ENCODE measurements around the gene RNPEP. TPM values are rescaled to one million over a fixed set of nuclear protein-coding genes. Genes with fewer than 3 reads are reported as not detected.

Gene RNPEP
- total RNA-seq, 1 experiment from 2014 or later, result 108 TPM

- CTCF ChIA-PET, result interaction anchor here (0.5 kb wide), 1 partner anchor 10 kb away, joined by 4 read pairs; no protein-coding TSS in a partner anchor
- peak overlapping the region; percentile 94 for H3K4me2 ChIP-seq
- no peak overlapping the region for H2AFZ ChIP-seq
- peak overlapping the region; percentile 86 for H3K4me3 ChIP-seq
- no peaks in the 10 kb centered on the region for H3K9me2 ChIP-seq (ENCODE audit: insufficient read depth)
- POLR2A ChIA-PET (ENCODE audit: unreplicated experiment), result interaction anchor here (0.7 to 1.3 kb wide), 2 partner anchors 19 to 60 kb away, joined by 6 to 9 read pairs; partner anchors contain the start of gene TIMM17A
- TF ChIP-seq CTCF (conservative IDR thresholded peaks at IDR 0.05), result no peak
- no peak for TF ChIP-seq EZH2 (IDR thresholded peaks at IDR 0.05; ENCODE audit: low read depth)
- peaks cover 68% of the 10 kb centered on the region for H3K79me2 ChIP-seq (ENCODE audit: low read depth)
- peaks cover 75% of the 10 kb centered on the region for H3K4me1 ChIP-seq (replicated peaks; ENCODE audit: insufficient read depth)
- no peak for DNase-seq
- peaks cover 62% of the 10 kb centered on the region for H4K20me1 ChIP-seq (ENCODE audit: insufficient read depth)
- H3K9me3 ChIP-seq (ENCODE audit: insufficient read depth, low read depth), result no peaks in the 10 kb centered on the region
- no peaks in the 10 kb centered on the region for H3K27me3 ChIP-seq (ENCODE audit: insufficient read depth, low read depth)
- peaks cover 56% of the 10 kb centered on the region for H3K36me3 ChIP-seq (ENCODE audit: low read depth)
- BruUV-seq (replicated peaks), result no TSS peak
- H3F3A ChIP-seq (ENCODE audit: insufficient read depth, low read depth), result peaks cover 79% of the 10 kb centered on the region
- intact Hi-C loops (cut with micrococcal nuclease; ENCODE audit: unreplicated experiment), result no loop called here
- H3K27ac ChIP-seq, result peak overlapping the region; percentile 97
These were observed 32.6 kb downstream of the RNPEP start for GRCh38 chr1:202014915-202015661.

DNA sequence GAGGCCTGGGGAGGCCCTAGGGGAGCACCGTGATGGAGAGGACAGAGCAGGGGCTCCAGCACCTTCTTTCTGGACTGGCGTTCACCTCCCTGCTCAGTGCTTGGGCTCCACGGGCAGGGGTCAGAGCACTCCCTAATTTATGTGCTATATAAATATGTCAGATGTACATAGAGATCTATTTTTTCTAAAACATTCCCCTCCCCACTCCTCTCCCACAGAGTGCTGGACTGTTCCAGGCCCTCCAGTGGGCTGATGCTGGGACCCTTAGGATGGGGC, 33.2 kb downstream of the RNPEP start:
- no TSS peak for BruUV-seq (replicated peaks)
- DNase-seq, result no peak
- no peak overlapping the region for H2AFZ ChIP-seq
- peak overlapping the region; percentile 86 for H3K4me3 ChIP-seq
- H3K9me3 ChIP-seq (ENCODE audit: insufficient read depth, low read depth), result no peaks in the 10 kb centered on the region
- peak overlapping the region; percentile 94 for H3K4me2 ChIP-seq
- ChIA-PET POLR2A (ENCODE audit: unreplicated experiment) (interaction anchor here (1.3 to 2.7 kb wide), 2 partner anchors 19 to 31 kb away, joined by 9 to 66 read pairs; no protein-coding TSS in a partner anchor), CTCF (no interaction called here)
- peaks cover 83% of the 10 kb centered on the region for H3F3A ChIP-seq (ENCODE audit: insufficient read depth, low read depth)
- H3K79me2 ChIP-seq (ENCODE audit: low read depth), result peaks cover 67% of the 10 kb centered on the region
- no peaks in the 10 kb centered on the region for H3K27me3 ChIP-seq (ENCODE audit: insufficient read depth, low read depth)
- no peaks in the 10 kb centered on the region for H3K9me2 ChIP-seq (ENCODE audit: insufficient read depth)
- TF ChIP-seq CTCF (conservative IDR thresholded peaks at IDR 0.05) (no peak), EZH2 (IDR thresholded peaks at IDR 0.05; ENCODE audit: low read depth) (no peak)
- peaks cover 79% of the 10 kb centered on the region for H3K4me1 ChIP-seq (replicated peaks; ENCODE audit: insufficient read depth)
- H4K20me1 ChIP-seq (ENCODE audit: insufficient read depth), result peaks cover 61% of the 10 kb centered on the region
- H3K36me3 ChIP-seq (ENCODE audit: low read depth), result peaks cover 56% of the 10 kb centered on the region
- intact Hi-C loops (cut with micrococcal nuclease; ENCODE audit: unreplicated experiment), result no loop called here
- peak overlapping the region; percentile 97 for H3K27ac ChIP-seq

GRCh38 chr1:202016022-202016810, 33.8 kb downstream of the RNPEP start:
- Histone ChIP-seq H3K36me3 (ENCODE audit: low read depth) (peaks cover 56% of the 10 kb centered on the region), H3K4me3 (peak overlapping the region; percentile 86), H3K4me1 (replicated peaks; ENCODE audit: insufficient read depth) (peaks cover 86% of the 10 kb centered on the region), H4K20me1 (ENCODE audit: insufficient read depth) (peaks cover 55% of the 10 kb centered on the region), H3F3A (ENCODE audit: insufficient read depth, low read depth) (peaks cover 80% of the 10 kb centered on the region), H3K9me3 (ENCODE audit: insufficient read depth, low read depth) (no peaks in the 10 kb centered on the region), H3K4me2 (peak overlapping the region; percentile 94), H3K9me2 (ENCODE audit: insufficient read depth) (no peaks in the 10 kb centered on the region), H3K79me2 (ENCODE audit: low read depth) (peaks cover 66% of the 10 kb centered on the region), H3K27ac (peak overlapping the region; percentile 97), H3K27me3 (ENCODE audit: insufficient read depth, low read depth) (no peaks in the 10 kb centered on the region), H2AFZ (no peak overlapping the region)
- intact Hi-C loops (cut with micrococcal nuclease; ENCODE audit: unreplicated experiment), result no loop called here
- ChIA-PET POLR2A (ENCODE audit: unreplicated experiment) (interaction anchor here (0.7 to 2.7 kb wide), 5 partner anchors 18 to 91 kb away, joined by 4 to 66 read pairs (median 9); no protein-coding TSS in a partner anchor), CTCF (interaction anchor here (0.6 to 1.0 kb wide), 2 partner anchors 40 to 103 kb away, joined by 3 to 4 read pairs; no protein-coding TSS in a partner anchor)
- BruUV-seq (replicated peaks), result no TSS peak
- no peak for DNase-seq
- TF ChIP-seq EZH2 (IDR thresholded peaks at IDR 0.05; ENCODE audit: low read depth), result no peak
- no peak for TF ChIP-seq CTCF (conservative IDR thresholded peaks at IDR 0.05)

Data from PC-9 (cell line).